Trophoblast cell (in vitro differentiated cells and primary cell): ENCODE data around the gene PXDN.

Experiments
- DNase-seq, 2 donors: peaks; one replicate each; pipeline ENCODE4 v3.0.0-alpha.2; 2016
- H2AFZ ChIP-seq: 2 replicates; pipeline ENCODE4 v1.6.1; 2013; ENCODE audit warnings: low read length, moderate library complexity, mild to moderate bottlenecking; ENCODE audit not compliant: insufficient read depth, poor library complexity
- H2AK5ac ChIP-seq: 2 replicates; pipeline ENCODE4 v1.6.1; 2013; ENCODE audit warnings: mild to moderate bottlenecking, low read length
- H2BK120ac ChIP-seq: 2 replicates; pipeline ENCODE4 v1.6.1; 2013; ENCODE audit warnings: low read length, mild to moderate bottlenecking, moderate library complexity; ENCODE audit not compliant: insufficient read depth, poor library complexity
- H2BK12ac ChIP-seq: 2 replicates; pipeline ENCODE4 v1.6.1; 2013; ENCODE audit warnings: mild to moderate bottlenecking, low read length, moderate library complexity
- H2BK5ac ChIP-seq: 2 replicates; pipeline ENCODE4 v1.6.1; 2013; ENCODE audit warnings: low read length, low read depth, moderate library complexity, mild to moderate bottlenecking; ENCODE audit not compliant: poor library complexity
- H3K14ac ChIP-seq: 2 replicates; pipeline ENCODE4 v1.6.1; 2013; ENCODE audit warnings: mild to moderate bottlenecking, low read length
- H3K18ac ChIP-seq: 2 replicates; pipeline ENCODE4 v1.6.1; 2013; ENCODE audit warnings: mild to moderate bottlenecking, low read length
- H3K23ac ChIP-seq: 2 replicates; pipeline ENCODE4 v1.6.1; 2013; ENCODE audit warnings: low read length
- H3K27ac ChIP-seq: 2 replicates; pipeline ENCODE4 v1.5.1; 2013; ENCODE audit warnings: low read depth, mild to moderate bottlenecking, inconsistent platforms, low read length, moderate library complexity
- H3K27me3 ChIP-seq: 2 replicates; pipeline ENCODE4 v1.6.1; 2013; ENCODE audit warnings: inconsistent platforms, mild to moderate bottlenecking, low read length, moderate library complexity; ENCODE audit not compliant: insufficient read depth
- H3K36me3 ChIP-seq, 2 experiments: 1 replicate in 1 of 2; 2 replicates in 1 of 2; pipeline ENCODE4 v1.6.1; 2013; ENCODE audit warnings: low read length in 2 of 2, mild to moderate bottlenecking in 2 of 2, moderate library complexity in 1 of 2; ENCODE audit not compliant: insufficient read depth in 2 of 2, control insufficient read depth in 1 of 2
- H3K4ac ChIP-seq: 2 replicates; pipeline ENCODE4 v1.6.1; 2013; ENCODE audit warnings: low read depth, mild to moderate bottlenecking, low read length, moderate library complexity
- H3K4me1 ChIP-seq, 2 experiments: 1 replicate in 1 of 2; 2 replicates in 1 of 2; pipeline ENCODE4 v1.6.1; 2013; ENCODE audit warnings: low read length in 2 of 2, mild to moderate bottlenecking in 2 of 2, moderate library complexity in 1 of 2; ENCODE audit not compliant: insufficient read depth in 2 of 2, control insufficient read depth in 1 of 2
- H3K4me2 ChIP-seq: 2 replicates; pipeline ENCODE4 v1.6.1; 2013; ENCODE audit warnings: inconsistent platforms, mild to moderate bottlenecking, low read length, moderate library complexity
- H3K4me3 ChIP-seq: 2 replicates; pipeline ENCODE4 v1.5.1; 2013; ENCODE audit warnings: mild to moderate bottlenecking, low read depth, low read length, inconsistent platforms
- H3K79me1 ChIP-seq: one replicate; pipeline ENCODE4 v1.6.1; 2013; ENCODE audit warnings: low read length
- H3K79me2 ChIP-seq: 2 replicates; pipeline ENCODE4 v1.6.1; 2013; ENCODE audit warnings: low read length, mild to moderate bottlenecking; ENCODE audit not compliant: control insufficient read depth, insufficient read depth, poor library complexity
- H3K9ac ChIP-seq: 2 replicates; pipeline ENCODE4 v1.6.1; 2013; ENCODE audit warnings: mild to moderate bottlenecking, low read length
- H3K9me3 ChIP-seq: 2 replicates; pipeline ENCODE4 v1.6.1; 2013; ENCODE audit warnings: low read depth, mild to moderate bottlenecking, control low read depth, inconsistent platforms, low read length; ENCODE audit not compliant: insufficient read depth
- H4K12ac ChIP-seq: 2 replicates; pipeline ENCODE4 v1.6.1; 2013; ENCODE audit warnings: low read depth, mild to moderate bottlenecking, low read length, moderate library complexity
- H4K8ac ChIP-seq: 2 replicates; pipeline ENCODE4 v1.6.1; 2013; ENCODE audit warnings: low read depth, mild to moderate bottlenecking, low read length, moderate library complexity
- H4K91ac ChIP-seq: one replicate; pipeline ENCODE4 v1.6.1; 2013; ENCODE audit warnings: low read depth, mild to moderate bottlenecking, low read length, moderate library complexity
- WGBS: extraction: QIAGEN DNeasy Blood & Tissue Kit; methylation state at CpG from one replicate; pipeline ENCODE4 v1.1.7; 2013; ENCODE audit warnings: missing lambda C conversion rate; ENCODE audit not compliant: insufficient read length, insufficient coverage; ENCODE audit errors: extremely low coverage; 5-methylcytosine and 5-hydroxymethylcytosine counted together

Gene PXDN

GRCh38 chr2:1611886-1612285 lies 132.4 kb downstream of the PXDN start:
- Histone ChIP-seq H3K23ac (no peak overlapping the region), H4K91ac (no peak overlapping the region), H2BK5ac (no peak overlapping the region), H2BK120ac (no peak overlapping the region), H3K18ac (no peak overlapping the region), H3K4me1 (no peaks in the 10 kb centered on the region), H4K12ac (no peak overlapping the region), H3K79me1 (no peaks in the 10 kb centered on the region), H3K4me2 (no peak overlapping the region), H3K9ac (no peak overlapping the region), H2AK5ac (no peak overlapping the region), H3K14ac (no peak overlapping the region), H2AFZ (no peak overlapping the region), H3K36me3 (no peaks in the 10 kb centered on the region), H3K79me2 (no peaks in the 10 kb centered on the region), H2BK12ac (no peak overlapping the region), H3K27ac (no peak overlapping the region), H3K4ac (no peak overlapping the region), H4K8ac (no peak overlapping the region), H3K9me3 (peaks cover 1% of the 10 kb centered on the region), H3K4me3 (no peak overlapping the region), H3K27me3 (no peaks in the 10 kb centered on the region)
- WGBS = no CpG with 5 or more reads among the region's 8 CpGs
- DNase-seq = no peak

GRCh38 chr2:1610096-1610485 lies 134.2 kb downstream of the PXDN start:
- no peak overlapping the region for H2AFZ ChIP-seq

GRCh38 chr2:1609485-1610095 lies 134.7 kb downstream of the PXDN start:
- no peak overlapping the region for H4K8ac ChIP-seq
- H3K23ac ChIP-seq = no peak overlapping the region
- H4K91ac ChIP-seq = no peak overlapping the region
- no peak overlapping the region for H3K4ac ChIP-seq
- H3K9me3 ChIP-seq = peaks cover 1% of the 10 kb centered on the region
- no peak overlapping the region for H2BK120ac ChIP-seq
- no peak overlapping the region for H3K4me3 ChIP-seq
- no peak overlapping the region for H2AK5ac ChIP-seq
- DNase-seq = no peak
- H3K79me1 ChIP-seq = peaks cover 5% of the 10 kb centered on the region
- no peak overlapping the region for H3K4me2 ChIP-seq
- H2BK12ac ChIP-seq = no peak overlapping the region
- WGBS = no CpG with 5 or more reads among the region's 12 CpGs
- H3K9ac ChIP-seq = no peak overlapping the region
- H3K79me2 ChIP-seq = no peaks in the 10 kb centered on the region
- no peak overlapping the region for H3K18ac ChIP-seq
- no peaks in the 10 kb centered on the region for H3K27me3 ChIP-seq
- H3K14ac ChIP-seq = no peak overlapping the region
- H2AFZ ChIP-seq = no peak overlapping the region
- H3K4me1 ChIP-seq = peaks cover 15 to 17% of the 10 kb centered on the region in 2 experiments
- no peaks in the 10 kb centered on the region for H3K36me3 ChIP-seq
- H2BK5ac ChIP-seq = no peak overlapping the region
- no peak overlapping the region for H3K27ac ChIP-seq
- no peak overlapping the region for H4K12ac ChIP-seq

More at GRCh38 chr2:1610096-1610485, 134.2 kb downstream of the PXDN start:
- Histone ChIP-seq H3K23ac (no peak overlapping the region), H3K4ac (no peak overlapping the region), H2AK5ac (no peak overlapping the region), H3K36me3 (no peaks in the 10 kb centered on the region), H3K9me3 (peaks cover 1% of the 10 kb centered on the region), H4K8ac (no peak overlapping the region), H3K4me1 (peaks cover 12 to 14% of the 10 kb centered on the region in 2 experiments), H3K4me3 (no peak overlapping the region), H3K27me3 (no peaks in the 10 kb centered on the region), H2BK120ac (no peak overlapping the region), H2BK12ac (no peak overlapping the region), H3K14ac (no peak overlapping the region), H2BK5ac (no peak overlapping the region), H3K9ac (no peak overlapping the region), H3K79me2 (no peaks in the 10 kb centered on the region), H3K27ac (no peak overlapping the region), H3K18ac (no peak overlapping the region), H3K4me2 (no peak overlapping the region), H3K79me1 (peaks cover 2% of the 10 kb centered on the region), H4K12ac (no peak overlapping the region), H4K91ac (no peak overlapping the region)
- no peak for DNase-seq
- WGBS = no CpG with 5 or more reads among the region's 18 CpGs

- Histone ChIP-seq H2BK5ac (no peak overlapping the region), H3K36me3 (no peaks in the 10 kb centered on the region), H4K8ac (no peak overlapping the region), H3K4ac (no peak overlapping the region), H3K4me1 (peaks cover 15 to 17% of the 10 kb centered on the region in 2 experiments), H3K79me2 (no peaks in the 10 kb centered on the region), H3K4me3 (no peak overlapping the region), H3K14ac (no peak overlapping the region), H3K27me3 (no peaks in the 10 kb centered on the region), H3K4me2 (no peak overlapping the region), H3K27ac (no peak overlapping the region), H3K9ac (no peak overlapping the region), H2AFZ (no peak overlapping the region), H4K12ac (no peak overlapping the region), H2BK120ac (no peak overlapping the region), H3K18ac (no peak overlapping the region), H2AK5ac (no peak overlapping the region), H3K23ac (no peak overlapping the region), H3K9me3 (peaks cover 1% of the 10 kb centered on the region), H4K91ac (no peak overlapping the region), H3K79me1 (peaks cover 5% of the 10 kb centered on the region), H2BK12ac (no peak overlapping the region)
- no peak for DNase-seq
- no CpG with 5 or more reads among the region's 3 CpGs for WGBS
Measured at GRCh38 chr2:1609040-1609439, 135.3 kb downstream of the PXDN start.
